Measurements from ENCODE around the gene FDXACB1. TPM values are rescaled to one million over a fixed set of nuclear protein-coding genes. Genes with fewer than 3 reads are reported as not detected.

Gene FDXACB1
- total RNA-seq, 1 experiment from 2014 or later: 2.8 TPM

GRCh38 chr11:111841370-111842053 lies 37.5 kb downstream of the FDXACB1 start:
- H3K27ac ChIP-seq (ENCODE audit: insufficient read length, low read depth, low read length): no peak overlapping the region
- no peak overlapping the region for H3T11ph ChIP-seq (ENCODE audit: low read length)
- peak; percentile 85 for DNase-seq
- no peaks in the 10 kb centered on the region for H3K9me3 ChIP-seq (ENCODE audit: control insufficient read depth, low read depth, low read length)
- no peak overlapping the region for H2AK5ac ChIP-seq (ENCODE audit: insufficient read length, low read length)
- WGBS (ENCODE audit: extremely low coverage, insufficient read length, low lambda C conversion rate): no CpG with 5 or more reads among the region's 10 CpGs
- no peaks in the 10 kb centered on the region for H3K23me2 ChIP-seq (ENCODE audit: insufficient read length, low read depth, low read length, poor library complexity, severe bottlenecking)
- H3K9ac ChIP-seq (ENCODE audit: extremely low read depth, insufficient read length, low read length): no peak overlapping the region
- H2BK12ac ChIP-seq (ENCODE audit: insufficient read length, low read depth, low read length): no peak overlapping the region
- H4K91ac ChIP-seq (ENCODE audit: insufficient read length, low read depth, low read length): no peak overlapping the region
- Mint-ChIP-seq H3K27me3 (ENCODE audit: low read depth) (no peaks in the 10 kb centered on the region), H3K9me3 (no peaks in the 10 kb centered on the region), H3K27ac (peak overlapping the region in 1 of 3 experiments; percentile 14; a peak in 1 of 7 replicates), H3K4me3 (no peak overlapping the region), H3K36me3 (ENCODE audit: insufficient read depth in 1 of 3, low read depth in 3 of 3) (peaks cover 0 to 11% (median 5%) of the 10 kb centered on the region in 3 experiments; a peak in 3 of 7 replicates), H3K4me1 (peaks cover 19 to 21% of the 10 kb centered on the region in 2 experiments)
- no peaks in the 10 kb centered on the region for H3K79me2 ChIP-seq (ENCODE audit: insufficient read depth, low read length)
- TF ChIP-seq CTCF (conservative IDR thresholded peaks at IDR 0.05): peak; percentile 98
- no peaks in the 10 kb centered on the region; the same call in 1 of the 2 replicates for H3K4me1 ChIP-seq (ENCODE audit: insufficient read depth, low read length)
- H4K8ac ChIP-seq (replicated peaks; ENCODE audit: insufficient read length, low read depth, low read length): no peak overlapping the region
- H3K4ac ChIP-seq (ENCODE audit: low read depth, low read length): no peak overlapping the region
- H2BK120ac ChIP-seq (ENCODE audit: low read depth, low read length, poor library complexity, severe bottlenecking): no peak overlapping the region
- H3K4me2 ChIP-seq (ENCODE audit: insufficient read depth, insufficient read length, low read length): no peak overlapping the region
- no peak overlapping the region for H2BK15ac ChIP-seq (ENCODE audit: low read depth, low read length)
- H4K5ac ChIP-seq (ENCODE audit: insufficient read length, low read depth, low read length): no peak overlapping the region
- no peaks in the 10 kb centered on the region for H3K27me3 ChIP-seq (ENCODE audit: insufficient read depth, low read length)
- H3K56ac ChIP-seq (ENCODE audit: insufficient read length, low read depth, low read length): no peak overlapping the region
- H4K20me1 ChIP-seq (ENCODE audit: control insufficient read depth, insufficient read depth, insufficient read length): no peaks in the 10 kb centered on the region
- no peaks in the 10 kb centered on the region for H3K79me1 ChIP-seq (ENCODE audit: insufficient read depth, low read depth, low read length, poor library complexity, severe bottlenecking)
- no peak overlapping the region for H2AFZ ChIP-seq (ENCODE audit: low read length)
- H3K23ac ChIP-seq (ENCODE audit: insufficient read length, low read depth, low read length): no peak overlapping the region
- no peak overlapping the region for H3K18ac ChIP-seq (ENCODE audit: insufficient read length, low read depth, low read length)
- no peak overlapping the region for H2BK5ac ChIP-seq (ENCODE audit: insufficient read length, low read length)
- H3K14ac ChIP-seq (ENCODE audit: insufficient read depth, low read length): no peak overlapping the region
- no peak overlapping the region for H2BK20ac ChIP-seq (ENCODE audit: low read depth, low read length, poor library complexity, severe bottlenecking)
